NCI-H345 (cell line): Measurements from ENCODE around the gene PPFIA4.

Experiments used
- DNase-seq: peaks from one replicate; lab custom pipeline; 2025; lab: John Stamatoyannopoulos, UW

Gene PPFIA4

DNA sequence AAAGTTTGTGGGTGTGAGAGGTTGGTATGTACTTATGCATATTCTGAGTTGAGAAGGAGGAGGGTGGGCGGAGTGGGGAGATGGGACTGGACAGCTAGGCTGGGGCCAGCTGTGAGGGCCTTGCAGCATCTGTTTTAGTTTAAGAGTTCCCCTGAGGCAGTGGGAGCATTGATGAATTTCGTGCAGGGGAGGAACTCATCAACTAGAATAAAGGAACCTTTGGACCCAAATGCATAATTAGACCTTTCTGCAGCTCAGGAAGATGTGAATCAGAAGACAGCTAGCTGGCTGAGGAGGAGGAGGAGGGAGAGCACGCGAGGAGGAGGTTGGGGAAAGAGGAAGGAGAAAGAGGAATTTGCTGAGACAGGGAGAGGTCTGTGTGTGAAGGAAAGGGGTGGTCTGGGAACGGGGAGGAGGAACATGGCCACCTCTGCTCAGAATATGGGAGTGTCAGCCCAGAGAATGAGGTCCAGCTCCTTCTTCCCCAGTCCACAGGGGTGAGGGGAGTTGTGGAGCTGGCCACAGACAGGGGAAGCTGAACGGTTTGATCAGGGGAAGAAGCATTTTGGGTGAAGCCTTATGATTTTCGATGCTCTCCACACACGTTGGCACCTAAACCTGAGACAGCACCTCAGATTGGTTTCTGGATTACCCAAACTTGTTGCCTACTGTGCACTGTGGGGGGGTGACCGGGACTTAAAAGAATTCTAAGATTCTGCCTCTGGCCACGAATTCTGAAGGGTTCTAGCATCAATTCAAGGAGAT, 31.8 kb downstream of the PPFIA4 start:
- DNase-seq, result no peak

DNA sequence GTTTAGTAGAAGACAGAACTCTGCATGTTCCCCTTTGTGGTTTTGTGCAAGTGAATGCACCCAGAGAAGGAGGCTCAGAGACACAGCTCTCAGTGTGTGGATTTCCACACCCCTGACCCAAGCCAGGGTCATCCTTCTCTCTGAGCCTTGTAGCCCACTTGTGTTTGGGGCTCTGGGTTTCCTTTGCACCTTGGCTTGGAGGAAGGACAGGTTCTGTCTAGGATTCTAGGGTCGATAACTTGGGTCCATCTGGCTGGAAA, 32.3 kb downstream of the PPFIA4 start:
- DNase-seq, result no peak

DNA sequence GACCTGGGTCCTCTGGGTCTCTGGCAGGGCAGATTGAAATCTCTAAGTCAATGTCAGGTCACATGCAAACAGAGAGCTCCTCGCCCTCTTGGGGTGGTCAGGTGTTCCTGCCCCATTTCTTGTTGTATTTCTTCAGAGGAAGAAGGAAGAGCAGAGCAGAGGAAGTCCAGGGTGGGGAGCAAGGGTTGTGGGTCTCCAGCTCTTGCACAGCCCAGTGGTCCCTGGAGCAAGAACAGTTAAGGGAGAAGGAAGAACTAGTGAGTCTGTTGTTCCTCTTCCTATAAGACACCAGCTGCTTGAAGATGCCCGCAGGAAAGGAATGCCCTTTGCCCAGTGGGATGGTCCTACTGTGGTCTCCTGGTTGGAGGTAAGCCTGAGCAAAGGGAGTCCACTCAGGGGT, 33.2 kb downstream of the PPFIA4 start:
- DNase-seq, result no peak

DNA sequence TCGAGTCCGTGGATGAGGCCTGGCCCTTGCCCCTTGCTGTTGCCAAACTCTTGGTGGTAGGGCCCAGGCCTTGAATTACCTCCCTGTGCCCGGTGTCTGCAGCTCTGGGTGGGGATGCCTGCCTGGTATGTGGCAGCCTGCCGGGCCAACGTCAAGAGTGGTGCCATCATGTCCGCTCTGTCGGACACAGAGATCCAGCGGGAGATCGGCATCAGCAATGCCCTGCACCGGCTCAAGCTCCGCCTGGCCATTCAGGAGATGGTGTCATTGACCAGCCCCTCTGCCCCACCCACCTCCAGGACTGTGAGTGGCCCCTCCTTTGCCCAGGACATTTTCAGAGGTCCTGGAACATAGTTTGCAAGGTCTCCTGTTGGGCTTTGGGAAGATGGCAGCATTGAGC, 33.8 kb downstream of the PPFIA4 start:
- DNase-seq, result no peak

DNA sequence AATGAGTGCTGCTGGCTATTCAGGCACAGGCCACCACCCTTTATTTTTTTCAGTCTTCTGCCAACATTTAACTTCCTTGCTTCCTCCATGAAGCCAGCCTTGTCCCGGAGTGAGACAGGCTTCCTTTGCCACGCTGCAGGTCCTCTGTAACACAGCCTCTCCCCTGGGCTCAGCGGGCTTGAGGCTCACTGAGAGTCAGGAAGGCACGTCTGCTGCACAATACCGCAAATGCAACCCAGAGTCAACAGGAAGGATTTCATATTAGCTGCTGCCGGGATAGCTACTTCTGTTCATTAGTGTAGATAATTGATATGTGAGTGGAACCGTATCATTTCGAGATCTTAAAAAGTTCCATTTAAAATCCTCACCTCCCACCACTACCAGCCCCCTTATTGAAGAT, 37.0 kb downstream of the PPFIA4 start:
- DNase-seq, result no peak

DNA sequence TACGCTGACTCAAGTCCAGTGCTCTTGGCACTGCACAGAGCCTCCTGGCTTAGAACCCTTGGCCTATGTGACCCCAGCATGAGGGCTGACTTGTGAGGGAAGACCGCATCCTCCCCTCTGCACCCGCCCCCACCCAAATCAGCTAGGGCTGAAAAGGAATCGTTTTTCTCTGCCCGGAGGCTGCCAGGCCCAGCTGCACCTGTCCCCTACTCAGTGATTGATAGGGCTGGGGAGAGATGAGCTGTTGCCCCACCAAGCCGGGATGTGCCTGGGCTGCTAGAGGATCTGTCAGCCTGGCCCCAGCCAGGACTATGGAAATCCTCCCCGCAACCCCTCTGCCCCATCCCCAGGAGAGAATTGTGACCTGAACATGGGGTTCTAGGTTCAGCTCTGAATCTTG, 38.9 kb downstream of the PPFIA4 start:
- DNase-seq, result no peak

DNA sequence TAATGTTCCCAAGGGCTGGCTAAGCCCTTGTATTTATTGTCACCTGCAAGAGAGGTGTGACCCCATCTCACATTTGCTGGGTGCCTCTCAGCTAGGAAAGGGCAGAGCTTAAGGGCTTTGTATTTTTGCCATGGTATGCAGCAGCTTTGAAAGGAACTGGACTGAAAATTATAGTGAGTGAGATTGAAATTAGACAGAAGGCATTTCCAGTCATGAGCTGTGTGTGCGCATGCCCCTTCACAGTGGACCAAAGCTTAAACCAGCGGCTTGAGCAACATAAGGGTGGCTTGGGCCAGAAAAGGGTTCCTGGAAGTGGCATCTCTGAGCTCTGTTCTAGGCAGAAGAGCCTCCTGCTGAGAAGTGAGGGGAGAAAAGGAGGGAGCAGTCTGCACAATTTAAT, 39.7 kb downstream of the PPFIA4 start:
- no peak for DNase-seq

DNA sequence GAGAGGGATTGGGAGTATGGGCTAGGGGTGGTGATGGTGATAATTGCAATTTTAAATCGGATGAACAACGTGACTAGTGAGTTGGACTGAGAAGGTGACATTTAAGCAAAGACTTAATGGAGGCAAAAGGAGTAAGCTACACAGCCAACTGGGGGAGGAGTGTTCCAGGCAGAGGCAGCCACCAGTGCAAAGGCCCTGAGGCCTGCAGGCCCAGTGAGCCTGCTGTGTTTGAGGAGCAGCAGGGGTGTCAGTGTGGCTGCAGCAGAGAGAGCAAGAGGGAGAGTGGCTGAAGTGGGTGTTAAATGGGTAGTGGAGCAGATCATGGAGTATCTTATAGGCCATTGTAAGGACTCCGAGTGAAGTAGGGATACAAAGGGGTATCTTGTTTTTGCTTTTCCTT, 40.7 kb downstream of the PPFIA4 start:
- DNase-seq, result no peak

DNA sequence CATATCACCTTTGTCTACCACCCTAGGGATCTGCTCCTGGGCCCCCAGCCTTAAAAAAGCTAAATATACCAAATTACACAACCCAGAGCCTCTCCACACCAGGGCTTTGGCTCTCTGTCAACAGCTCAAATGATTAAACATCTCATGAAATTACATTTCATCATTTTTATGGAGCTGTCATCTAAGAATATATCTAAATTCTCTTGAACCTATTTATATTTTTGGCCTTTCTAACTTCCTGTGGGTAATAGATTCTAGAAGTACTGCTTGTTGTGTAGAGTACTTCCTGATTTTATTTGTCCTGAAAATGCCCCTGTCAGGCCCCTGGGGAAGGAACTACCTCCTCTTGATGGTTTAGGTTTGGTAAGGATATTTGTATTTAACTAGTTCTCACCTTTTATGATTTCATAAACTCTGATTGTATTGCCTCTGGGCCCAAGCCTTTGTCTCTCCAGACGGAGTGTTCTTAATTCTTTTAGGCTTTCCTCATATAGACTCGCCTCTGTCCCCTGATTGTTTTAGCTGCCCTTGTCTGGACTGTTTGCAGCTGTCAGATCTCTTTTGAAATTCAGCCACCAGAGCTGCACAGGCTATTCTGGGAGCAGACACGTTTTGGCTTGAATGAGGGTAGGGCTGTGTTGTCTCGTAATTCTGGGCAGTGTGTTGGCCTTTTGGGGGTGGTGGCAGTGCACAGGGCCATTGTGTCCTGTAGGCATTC, 42.9 kb downstream of the PPFIA4 start:
- DNase-seq, result no peak

DNA sequence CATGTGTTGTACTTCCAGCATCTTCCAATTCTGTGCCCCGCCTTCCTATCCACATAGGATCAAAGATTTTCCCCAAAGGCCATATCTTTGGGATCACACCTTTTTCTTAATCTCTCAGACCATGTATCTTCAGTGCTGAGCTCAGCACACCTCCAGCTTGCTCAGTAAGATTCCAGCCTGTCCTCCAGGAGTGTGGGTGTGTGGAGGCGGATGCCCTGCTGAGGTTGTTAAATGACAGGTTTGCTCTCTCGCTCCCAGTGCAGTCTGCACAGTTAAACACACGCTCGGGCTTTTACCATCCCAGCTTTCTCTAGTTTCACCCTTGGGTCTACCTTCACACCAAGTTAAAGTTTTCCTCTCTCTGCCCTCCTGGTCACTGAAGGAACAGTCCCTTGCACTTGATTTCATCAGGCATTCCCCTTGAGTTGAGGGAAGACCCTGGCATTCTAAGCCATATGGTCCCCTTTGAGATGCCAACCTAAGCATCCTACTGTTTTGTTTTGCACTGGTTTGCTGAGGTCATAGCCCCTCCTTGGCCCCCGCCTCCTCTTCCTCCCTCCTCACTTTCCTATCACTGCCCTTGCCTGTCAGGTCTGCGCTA, 45.8 kb downstream of the PPFIA4 start:
- no peak for DNase-seq

DNA sequence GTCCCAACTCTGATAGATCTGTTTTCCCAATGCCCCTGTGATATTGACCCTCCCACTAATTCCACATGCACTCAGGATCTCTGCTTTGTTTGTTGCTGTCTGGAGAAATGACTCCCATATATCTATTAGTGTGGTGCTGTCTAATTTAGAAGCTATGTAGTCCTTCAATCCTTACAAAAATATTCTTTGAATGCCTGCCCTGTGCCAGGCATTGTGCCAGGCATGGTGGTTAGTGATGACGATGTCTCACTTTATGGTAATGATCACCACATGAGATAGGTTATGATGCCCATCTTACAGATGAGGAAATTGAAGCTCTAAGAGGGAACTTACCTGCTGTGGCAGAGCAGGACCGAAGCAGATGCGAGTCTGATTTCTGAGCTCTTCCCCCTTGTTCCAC, 46.6 kb downstream of the PPFIA4 start:
- no peak for DNase-seq

DNA sequence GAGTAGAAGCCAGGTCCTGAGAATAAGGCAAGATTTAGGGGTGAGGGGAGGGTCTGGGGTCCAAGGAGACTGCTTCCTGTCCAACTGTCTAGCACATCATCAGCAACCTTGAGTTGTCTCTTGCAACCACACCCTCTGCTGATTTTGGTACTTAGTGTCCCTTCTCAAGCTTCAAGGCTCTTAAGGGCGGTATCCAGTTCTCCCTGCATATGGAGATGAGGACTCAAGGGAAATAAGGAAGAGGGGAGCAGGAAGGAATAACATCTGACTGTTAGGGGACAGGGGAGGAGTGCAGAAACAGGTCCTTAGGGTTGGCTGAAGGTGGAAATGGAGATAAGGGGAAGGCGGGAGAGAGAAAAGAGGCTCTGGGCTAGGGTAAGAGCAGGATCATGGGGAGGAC, 47.2 kb downstream of the PPFIA4 start:
- no peak for DNase-seq

DNA sequence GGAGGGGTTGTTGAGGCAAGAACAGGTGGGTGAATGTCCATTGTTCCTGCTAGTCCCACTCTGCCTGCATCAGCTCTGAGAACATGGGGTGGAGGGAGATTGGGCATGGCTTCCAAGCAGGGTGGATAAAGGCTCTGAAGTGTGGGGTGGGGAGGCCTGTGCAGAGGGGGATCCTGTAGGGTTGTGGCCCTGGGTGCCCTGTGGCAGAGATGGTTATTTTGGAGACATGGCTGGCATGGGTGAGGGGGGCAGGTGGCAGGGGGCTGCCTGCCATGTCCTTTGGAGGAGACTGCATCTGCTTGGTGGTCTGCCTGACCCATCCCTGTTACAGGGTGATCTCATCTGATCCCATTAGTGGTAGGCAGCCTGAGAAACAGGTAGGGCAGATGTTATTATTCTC, 48.3 kb downstream of the PPFIA4 start:
- no peak for DNase-seq

DNA sequence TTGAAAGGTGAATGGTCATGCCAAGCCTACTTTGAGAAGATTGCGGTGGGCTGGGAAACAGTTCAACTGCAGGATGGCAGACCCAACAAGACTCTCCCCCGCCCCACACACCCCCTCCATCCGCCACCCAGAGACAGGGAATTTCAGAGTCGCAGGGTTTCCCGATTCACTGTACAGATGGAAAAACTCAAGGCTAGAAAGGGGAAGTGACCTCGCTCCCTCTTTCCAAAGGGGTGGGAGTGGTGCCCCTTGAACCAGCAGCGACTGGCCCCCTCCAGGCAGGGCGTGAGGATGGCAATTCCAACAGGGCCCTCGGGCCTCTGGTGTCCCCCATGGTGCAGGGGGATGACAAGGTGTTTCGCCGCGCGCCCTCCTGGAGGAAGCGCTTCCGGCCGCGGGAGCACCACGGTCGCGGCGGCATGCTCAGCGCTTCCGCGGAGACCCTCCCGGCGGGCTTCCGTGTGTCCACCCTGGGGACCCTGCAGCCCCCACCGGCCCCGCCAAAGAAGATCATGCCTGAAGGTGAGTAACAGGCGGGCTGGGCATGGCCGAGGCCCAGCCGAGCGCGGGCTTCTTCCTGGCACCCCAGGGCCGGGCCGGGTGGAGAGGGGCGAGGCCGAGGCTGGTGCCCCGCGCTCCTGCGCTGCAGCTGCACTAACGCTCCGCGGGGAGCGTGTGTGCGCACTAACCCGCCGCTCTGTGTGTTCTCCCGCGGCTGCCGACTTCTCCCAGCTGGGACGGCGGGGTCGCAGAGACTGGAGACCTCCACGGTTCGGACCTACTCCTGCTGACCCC, 49.1 kb downstream of the PPFIA4 start:
- no peak for DNase-seq

DNA sequence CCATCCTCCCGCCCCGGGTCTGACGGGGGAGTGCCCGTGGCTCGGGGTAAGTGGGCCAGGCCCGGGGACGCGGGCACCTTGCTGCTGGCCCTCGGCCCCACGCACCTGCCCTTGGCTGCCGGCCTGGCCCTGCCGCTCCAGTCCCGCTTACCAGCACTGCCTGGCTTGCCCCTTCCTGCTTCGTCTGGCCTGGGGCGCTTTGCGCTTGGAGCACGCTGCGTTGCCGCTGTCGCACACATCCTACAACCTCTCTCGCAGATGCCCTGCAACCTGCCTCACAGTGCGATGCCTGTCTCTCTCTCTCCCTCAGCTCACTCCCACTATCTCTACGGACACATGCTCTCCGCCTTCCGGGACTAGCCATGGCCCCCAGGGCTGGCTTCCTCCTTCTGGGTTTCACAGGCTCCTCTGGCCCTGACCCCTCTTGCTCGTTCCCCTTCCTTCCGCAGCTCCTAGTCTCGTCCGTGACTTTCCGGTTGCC, 49.8 kb downstream of the PPFIA4 start:
- DNase-seq, result no peak

DNA sequence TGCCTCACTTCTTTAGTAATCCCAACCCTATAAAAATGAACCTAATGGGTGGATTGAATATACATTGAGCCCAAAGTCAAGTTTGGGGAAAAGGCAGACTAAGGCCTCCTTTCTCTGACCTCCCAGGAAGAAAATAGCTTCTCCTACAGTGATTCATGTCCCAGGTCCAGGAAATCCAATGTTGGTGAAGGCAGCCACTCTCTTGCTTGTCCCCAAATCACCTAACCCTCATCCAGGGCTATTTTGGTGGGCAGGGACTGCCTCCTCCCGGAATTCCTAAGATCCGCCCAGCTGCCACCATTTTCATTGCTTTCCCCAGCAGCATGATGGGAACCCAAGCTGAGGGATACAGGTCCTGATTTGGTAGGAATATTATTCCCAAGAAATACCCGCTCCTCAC, 51.1 kb downstream of the PPFIA4 start:
- no peak for DNase-seq

DNA sequence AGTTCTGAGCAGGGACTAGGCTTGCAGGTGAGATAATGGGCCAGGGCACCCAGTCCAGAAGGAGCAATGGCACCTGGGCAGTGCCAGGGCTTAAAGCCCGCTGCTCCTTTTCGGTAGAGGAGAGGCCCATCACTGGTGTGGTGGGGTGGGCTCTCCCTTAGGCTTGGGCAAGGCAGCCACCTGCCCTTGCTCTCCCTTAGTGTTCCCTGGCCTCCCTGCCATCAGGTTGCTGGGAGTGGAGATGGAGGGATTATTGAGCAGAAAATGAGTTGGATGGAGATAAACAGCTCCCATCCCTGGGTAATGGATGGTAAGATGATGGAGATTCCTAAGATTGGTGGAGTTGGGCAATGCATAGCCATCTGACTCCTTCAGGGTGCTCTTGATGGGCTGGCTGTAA, 51.7 kb downstream of the PPFIA4 start:
- DNase-seq, result no peak

DNA sequence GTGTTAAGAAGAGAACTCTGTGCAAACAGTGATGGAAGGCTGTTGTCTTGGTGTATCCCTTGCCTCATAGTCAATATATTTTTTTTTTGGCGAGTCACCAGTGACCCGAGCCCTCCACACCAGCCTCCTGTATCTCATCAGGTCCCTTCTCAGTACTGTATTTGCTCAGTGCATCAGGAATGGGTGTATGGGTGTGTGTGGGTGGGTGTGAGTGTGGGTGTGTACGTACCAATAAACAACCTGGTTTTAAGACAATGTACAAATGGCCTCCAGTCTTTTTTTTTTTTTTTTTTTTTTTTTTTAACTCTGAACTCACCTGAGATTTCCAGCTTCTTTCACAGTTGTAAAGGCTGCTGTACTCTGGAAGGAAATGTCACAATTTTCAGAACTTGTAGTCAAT, 52.2 kb downstream of the PPFIA4 start:
- DNase-seq, result no peak

DNA sequence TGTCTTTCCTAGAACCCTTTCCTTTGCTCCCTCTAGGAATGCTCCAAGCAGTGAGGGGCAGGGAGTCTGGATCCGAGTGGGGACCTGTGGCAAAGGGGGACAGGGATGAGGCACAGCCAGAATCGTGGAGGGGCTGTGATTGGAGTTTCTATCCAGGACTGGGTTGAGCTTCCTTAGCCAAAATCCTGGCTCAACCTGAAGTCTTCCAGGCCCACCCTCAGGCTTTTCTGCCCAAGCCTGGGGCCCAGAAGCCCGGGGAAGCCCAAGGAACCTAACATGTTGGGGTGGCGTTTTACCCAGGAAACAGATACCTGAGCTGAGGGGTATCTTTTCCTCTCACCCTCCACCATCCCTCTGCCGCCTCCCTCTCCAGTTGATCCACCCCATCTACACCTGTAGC, 54.2 kb downstream of the PPFIA4 start:
- no peak for DNase-seq

DNA sequence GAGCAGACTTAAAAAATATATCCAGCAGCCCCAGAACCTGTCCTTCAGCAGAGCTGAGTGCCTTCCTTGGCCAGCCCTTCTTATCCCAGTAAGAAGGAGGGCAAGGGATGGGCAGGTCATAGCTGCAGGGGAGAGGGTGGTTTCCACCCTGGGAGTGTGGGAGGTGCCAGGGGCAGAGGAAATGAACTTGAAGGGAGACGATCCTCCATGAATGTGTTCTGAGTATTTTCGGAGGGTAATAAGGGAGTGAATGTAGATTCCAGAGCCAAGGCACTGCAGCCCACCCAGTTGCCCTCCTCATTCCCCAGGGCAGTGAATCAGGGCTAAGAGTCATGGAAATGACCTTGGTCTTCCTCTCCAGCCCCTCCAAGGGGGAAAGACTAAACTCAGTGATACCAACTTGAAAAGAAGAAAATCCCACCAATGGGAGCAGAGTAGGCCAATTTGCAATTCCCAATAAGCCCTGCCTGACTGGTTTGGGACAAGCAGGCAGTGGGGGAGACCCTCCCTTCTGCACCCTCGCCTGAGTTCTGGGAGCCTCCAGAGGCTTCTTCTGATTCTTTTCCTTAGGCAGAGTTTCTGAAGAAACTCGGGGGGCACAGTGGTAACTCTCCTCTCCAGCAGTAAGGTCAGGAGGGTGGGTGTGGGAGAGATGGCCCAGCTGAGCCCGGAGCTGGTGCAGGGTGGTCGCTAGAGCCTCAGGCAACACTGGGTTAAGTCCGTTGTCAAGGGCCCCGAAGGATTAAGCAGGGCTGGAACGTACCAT, 55.4 kb downstream of the PPFIA4 start:
- no peak for DNase-seq

DNA sequence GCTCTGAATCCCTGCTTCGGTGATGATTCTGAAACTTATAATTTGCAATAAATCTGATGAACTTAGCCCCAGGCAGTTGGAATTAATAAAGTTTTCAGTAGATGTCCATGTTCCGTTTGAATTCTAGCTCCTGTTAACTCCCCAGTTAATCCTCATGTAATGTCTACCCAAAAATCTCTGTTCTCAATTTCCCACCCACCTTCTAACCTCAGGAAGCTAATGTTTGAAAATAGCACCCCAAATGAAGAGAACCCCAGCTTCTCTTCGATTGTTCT, 55.9 kb downstream of the PPFIA4 start:
- no peak for DNase-seq
